Gastroesophageal sphincter (tissue), 4 donors: Measurements from ENCODE around the gene SRPK1. TPM values are rescaled to one million over a fixed set of nuclear protein-coding genes. Genes with fewer than 3 reads are reported as not detected.

Experiments used
- ATAC-seq: fragments of 150-250 bp; one replicate; pipeline ENCODE4 v1.9.1; 2016; ENCODE audit warnings: mild to moderate bottlenecking, moderate library complexity
- H3K27ac ChIP-seq, 4 donors: fragments of 200-600 bp; sonication (generic) in 3 of 4; 1 replicate in 3 of 4; 2 replicates in 1 of 4; pipeline ENCODE4 v1.5.1; 2016 to 2019
- H3K27me3 ChIP-seq: fragments of 200-600 bp; sonication (generic); one replicate; pipeline ENCODE4 v1.5.1; 2019
- H3K36me3 ChIP-seq, 2 donors: fragments of 200-600 bp; sonication (generic); one replicate each; pipeline ENCODE4 v1.5.1; 2019; ENCODE audit warnings: control low read depth in 1 of 2
- H3K4me1 ChIP-seq, 3 donors: fragments of 200-600 bp; sonication (generic); 1 replicate in 2 of 3; 2 replicates in 1 of 3; pipeline ENCODE4 v1.5.1; 2016 to 2019; ENCODE audit warnings: control low read depth in 2 of 3
- H3K4me3 ChIP-seq, 2 donors: fragments of 200-600 bp; sonication (generic); one replicate each; pipeline ENCODE4 v1.5.1; 2019; ENCODE audit warnings: mild to moderate bottlenecking in 1 of 2, moderate library complexity in 1 of 2
- H3K9me3 ChIP-seq, 3 donors: fragments of 200-600 bp; sonication (generic); one replicate each; pipeline ENCODE4 v1.5.1; 2017 to 2019; ENCODE audit warnings: control low read depth in 2 of 3
- EP300 ChIP-seq: sonication (generic); formaldehyde crosslinking; IDR thresholded peaks from one replicate; pipeline ENCODE4 v1.6.1; 2017; ENCODE audit warnings: antibody characterized with exemption, mild to moderate bottlenecking
- POLR2A ChIP-seq, 2 donors: fragments of 450-650 bp; IDR thresholded peaks; one replicate each; pipeline ENCODE4 v1.6.1; 2017; ENCODE audit warnings: antibody characterized with exemption in 2 of 2, mild to moderate bottlenecking in 2 of 2, moderate library complexity in 1 of 2
- POLR2AphosphoS5 ChIP-seq: sonication (generic); formaldehyde crosslinking; IDR thresholded peaks from one replicate; pipeline ENCODE4 v1.6.1; 2017; ENCODE audit warnings: antibody characterized with exemption
- WGBS, 2 donors: methylation state at CpG; one replicate each; pipeline ENCODE4 v1.1.5; 2018; ENCODE audit warnings: low coverage in 1 of 2; 5-methylcytosine and 5-hydroxymethylcytosine counted together
- total RNA-seq, 4 donors: library from RNA; depleted of rRNA; stranded (reverse); fragments of >200 nt; gene quantifications; one replicate each; pipeline ENCODE4 v1.1.0, GENCODE V29; 2016
- TF ChIP-seq, protein P1 (sequence below), 4 experiments: fragments of 200-600 bp in 2 of 4; fragments of 450-650 bp in 2 of 4; sonication (generic) in 1 of 4; IDR thresholded peaks; one replicate each; pipeline ENCODE4 v1.5.1; 2017 to 2019; ENCODE audit warnings: antibody characterized with exemption in 4 of 4, mild to moderate bottlenecking in 2 of 4, moderate library complexity in 2 of 4

SRPK1 gene
- total RNA-seq, 4 donors from 2014 or later, result 32.2 to 45.0 (median 37.4) TPM

GRCh38 chr6:35859367-35859766, 61.5 kb downstream of the SRPK1 start:
- Histone ChIP-seq H3K27me3 (no peaks in the 10 kb centered on the region), H3K4me3 (no peak overlapping the region), H3K36me3 (peaks cover 0 to 75% of the 10 kb centered on the region in 2 donors), H3K9me3 (no peaks in the 10 kb centered on the region), H3K27ac (no peak overlapping the region), H3K4me1 (no peaks in the 10 kb centered on the region)
- no peak for ATAC-seq
- 75 to 88% methylated on average over 4 of the region's 4 CpGs for WGBS, 2 donors
- TF ChIP-seq EP300, result no peak
- TF ChIP-seq, protein P1, sequence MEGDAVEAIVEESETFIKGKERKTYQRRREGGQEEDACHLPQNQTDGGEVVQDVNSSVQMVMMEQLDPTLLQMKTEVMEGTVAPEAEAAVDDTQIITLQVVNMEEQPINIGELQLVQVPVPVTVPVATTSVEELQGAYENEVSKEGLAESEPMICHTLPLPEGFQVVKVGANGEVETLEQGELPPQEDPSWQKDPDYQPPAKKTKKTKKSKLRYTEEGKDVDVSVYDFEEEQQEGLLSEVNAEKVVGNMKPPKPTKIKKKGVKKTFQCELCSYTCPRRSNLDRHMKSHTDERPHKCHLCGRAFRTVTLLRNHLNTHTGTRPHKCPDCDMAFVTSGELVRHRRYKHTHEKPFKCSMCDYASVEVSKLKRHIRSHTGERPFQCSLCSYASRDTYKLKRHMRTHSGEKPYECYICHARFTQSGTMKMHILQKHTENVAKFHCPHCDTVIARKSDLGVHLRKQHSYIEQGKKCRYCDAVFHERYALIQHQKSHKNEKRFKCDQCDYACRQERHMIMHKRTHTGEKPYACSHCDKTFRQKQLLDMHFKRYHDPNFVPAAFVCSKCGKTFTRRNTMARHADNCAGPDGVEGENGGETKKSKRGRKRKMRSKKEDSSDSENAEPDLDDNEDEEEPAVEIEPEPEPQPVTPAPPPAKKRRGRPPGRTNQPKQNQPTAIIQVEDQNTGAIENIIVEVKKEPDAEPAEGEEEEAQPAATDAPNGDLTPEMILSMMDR (IDR thresholded peaks at IDR 0.05), result no peak
- no peak for TF ChIP-seq POLR2A (IDR thresholded peaks at IDR 0.05)
- no peak for TF ChIP-seq POLR2AphosphoS5

DNA sequence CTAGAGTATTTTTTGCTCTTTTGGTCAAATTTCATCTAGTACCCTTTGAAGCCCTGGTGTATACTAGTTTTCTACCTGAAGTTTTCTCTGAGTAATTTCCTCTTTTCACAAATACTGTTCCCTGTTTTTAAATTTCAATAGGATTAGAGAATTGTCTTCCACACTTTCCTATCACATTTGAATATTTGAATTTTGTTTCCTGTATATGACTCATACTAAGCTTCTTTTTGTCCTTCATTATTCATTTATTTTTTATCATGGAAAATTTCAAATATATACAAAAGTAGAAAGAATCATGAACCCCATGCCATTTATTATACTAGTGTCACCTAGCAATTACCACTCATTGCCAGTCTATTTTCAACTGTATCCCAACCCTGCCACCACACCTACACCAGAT, 63.0 kb downstream of the SRPK1 start:
- no peaks in the 10 kb centered on the region for H3K4me1 ChIP-seq
- H3K4me3 ChIP-seq, result no peak overlapping the region
- H3K27ac ChIP-seq, result no peak overlapping the region
- H3K27me3 ChIP-seq, result no peaks in the 10 kb centered on the region
- peaks cover 0 to 84% of the 10 kb centered on the region in 2 donors for H3K36me3 ChIP-seq
- no peaks in the 10 kb centered on the region for H3K9me3 ChIP-seq
- no peak for ATAC-seq
- TF ChIP-seq, protein P1 (IDR thresholded peaks at IDR 0.05), result no peak
- no peak for TF ChIP-seq POLR2AphosphoS5
- no peak for TF ChIP-seq EP300
- no peak for TF ChIP-seq POLR2A (IDR thresholded peaks at IDR 0.05)

DNA sequence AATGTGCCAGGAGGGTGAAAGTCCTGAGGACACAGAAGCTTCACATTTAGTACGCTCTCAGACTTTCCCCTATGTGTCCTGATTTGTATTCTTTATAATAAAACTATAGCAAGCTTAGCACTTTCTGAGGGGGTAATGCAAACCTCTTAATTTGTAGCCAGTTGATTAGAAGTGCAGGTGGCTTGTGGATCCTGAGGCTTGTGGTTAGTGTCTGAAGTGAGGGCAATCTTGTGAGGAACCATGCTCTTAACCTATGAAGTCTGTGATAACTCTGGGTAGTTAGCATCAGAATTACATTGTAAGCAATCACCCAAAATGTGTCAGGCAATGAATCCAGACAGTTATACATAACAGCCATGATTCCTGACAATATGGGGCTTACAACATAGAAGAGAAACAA, 64.6 kb downstream of the SRPK1 start:
- TF ChIP-seq, protein P1 (IDR thresholded peaks at IDR 0.05), result no peak
- no peak for TF ChIP-seq EP300

GRCh38 chr6:35852994-35853393, 67.9 kb downstream of the SRPK1 start:
- H3K4me3 ChIP-seq, result no peak overlapping the region
- 84 to 96% methylated on average over 4 of the region's 4 CpGs for WGBS, 2 donors
- TF ChIP-seq POLR2AphosphoS5 (no peak), EP300 (no peak), POLR2A (IDR thresholded peaks at IDR 0.05) (no peak)
- TF ChIP-seq, protein P1 (IDR thresholded peaks at IDR 0.05), result no peak
- peaks cover 0 to 8% (median 0%) of the 10 kb centered on the region in 3 donors for H3K9me3 ChIP-seq
- H3K36me3 ChIP-seq, result peaks cover 0 to 92% of the 10 kb centered on the region in 2 donors
- H3K27me3 ChIP-seq, result no peaks in the 10 kb centered on the region
- no peaks in the 10 kb centered on the region for H3K4me1 ChIP-seq
- no peak for ATAC-seq
- H3K27ac ChIP-seq, result no peak overlapping the region

More for the DNA sequence above, 64.6 kb downstream of the SRPK1 start:
- ATAC-seq, result no peak
- Histone ChIP-seq H3K9me3 (no peaks in the 10 kb centered on the region), H3K27ac (no peak overlapping the region), H3K27me3 (no peaks in the 10 kb centered on the region), H3K4me3 (no peak overlapping the region), H3K36me3 (peaks cover 0 to 88% of the 10 kb centered on the region in 2 donors), H3K4me1 (no peaks in the 10 kb centered on the region)
- WGBS, 2 donors, result 83 to 94% methylated on average over 1 of the region's 1 CpG

GRCh38 chr6:35850208-35850607, 70.7 kb downstream of the SRPK1 start:
- H3K4me1 ChIP-seq, result no peaks in the 10 kb centered on the region
- ATAC-seq, result no peak
- no peak overlapping the region for H3K27ac ChIP-seq
- H3K36me3 ChIP-seq, result peaks cover 0 to 73% of the 10 kb centered on the region in 2 donors
- no peaks in the 10 kb centered on the region for H3K27me3 ChIP-seq
- no peak for TF ChIP-seq POLR2AphosphoS5
- TF ChIP-seq POLR2A (IDR thresholded peaks at IDR 0.05), result no peak
- TF ChIP-seq, protein P1 (IDR thresholded peaks at IDR 0.05), result no peak
- no peak for TF ChIP-seq EP300
- no peak overlapping the region for H3K4me3 ChIP-seq
- WGBS, 2 donors, result 65 to 86% methylated on average over 2 of the region's 2 CpGs
- H3K9me3 ChIP-seq, result peaks cover 0 to 8% (median 0%) of the 10 kb centered on the region in 3 donors
